Transverse colon (tissue), 4 donors: ENCODE results near the gene LRP1B.

Source experiments
- CTCF ChIP-seq, 5 experiments: fragments of 200-600 bp in 3 of 5; fragments of 450-650 bp in 2 of 5; sonication (generic) in 3 of 5; IDR thresholded peaks; 1 replicate in 2 of 5; 2 replicates in 3 of 5; pipeline ENCODE4 v1.5.1; 2016 to 2017; ENCODE audit warnings: antibody characterized with exemption in 5 of 5, inconsistent platforms in 3 of 5, mild to moderate bottlenecking in 2 of 5, moderate library complexity in 1 of 5
- EP300 ChIP-seq: sonication (generic); formaldehyde crosslinking; IDR thresholded peaks from one replicate; pipeline ENCODE4 v1.6.1; 2017; ENCODE audit warnings: antibody characterized with exemption, low read depth
- POLR2A ChIP-seq: fragments of 450-650 bp; IDR thresholded peaks from one replicate; pipeline ENCODE4 v1.6.1; 2016; ENCODE audit warnings: antibody characterized with exemption, mild to moderate bottlenecking, moderate library complexity
- POLR2AphosphoS5 ChIP-seq, 3 donors: sonication (generic); formaldehyde crosslinking; IDR thresholded peaks; one replicate each; pipeline ENCODE4 v1.6.1; 2016; ENCODE audit warnings: antibody characterized with exemption in 3 of 3

DNA sequence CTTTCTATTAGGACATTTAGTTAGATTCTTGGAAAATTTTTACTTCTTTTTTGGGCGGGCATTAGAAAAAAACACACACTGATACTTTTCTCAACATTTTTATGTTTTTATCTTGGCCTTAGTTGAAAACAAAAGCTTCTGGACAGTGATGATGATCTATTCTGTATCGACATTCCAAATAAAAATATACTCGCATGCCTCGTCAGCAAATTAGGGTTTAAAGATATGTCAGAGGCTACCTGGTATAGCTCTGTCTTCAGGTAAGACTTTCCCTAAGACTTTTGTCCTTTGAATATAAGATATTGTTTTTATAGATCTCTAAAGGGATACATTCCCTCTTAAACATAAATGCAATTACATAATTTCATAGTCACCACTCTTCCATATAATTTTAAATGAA, 816.8 kb downstream of the LRP1B start:
- no peak for TF ChIP-seq POLR2A
- TF ChIP-seq EP300 = no peak
- TF ChIP-seq CTCF (IDR thresholded peaks at IDR 0.05) = no peak
- no peak for TF ChIP-seq POLR2AphosphoS5 (IDR thresholded peaks at IDR 0.05)
